ENCODE results near the gene RBM45.
"Not testable (repeated sequence)": the region's sequence is repeated elsewhere in the genome, so short reads cannot be mapped to it uniquely, and the experiment has no call there.

DNA sequence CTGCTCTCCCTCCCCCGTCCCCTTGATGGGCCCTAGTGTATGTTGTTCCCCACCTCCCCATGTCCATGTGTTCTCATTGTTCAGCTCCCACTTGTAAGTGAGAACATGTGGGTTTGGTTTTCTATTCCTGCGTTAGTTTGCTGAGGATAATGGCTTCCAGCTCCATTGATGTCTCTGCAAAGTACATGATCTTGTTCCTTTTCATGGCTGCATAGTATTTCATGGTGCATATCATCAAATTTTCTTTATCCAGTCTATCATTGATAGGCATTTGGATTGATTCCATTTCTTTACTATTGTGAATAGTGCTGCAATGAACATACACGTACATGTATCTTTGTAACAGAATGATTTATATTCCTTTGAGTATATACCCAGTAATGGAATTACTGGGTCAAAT lies 33.0 kb upstream of the RBM45 start:
- TF ChIP-seq, protein P1, sequence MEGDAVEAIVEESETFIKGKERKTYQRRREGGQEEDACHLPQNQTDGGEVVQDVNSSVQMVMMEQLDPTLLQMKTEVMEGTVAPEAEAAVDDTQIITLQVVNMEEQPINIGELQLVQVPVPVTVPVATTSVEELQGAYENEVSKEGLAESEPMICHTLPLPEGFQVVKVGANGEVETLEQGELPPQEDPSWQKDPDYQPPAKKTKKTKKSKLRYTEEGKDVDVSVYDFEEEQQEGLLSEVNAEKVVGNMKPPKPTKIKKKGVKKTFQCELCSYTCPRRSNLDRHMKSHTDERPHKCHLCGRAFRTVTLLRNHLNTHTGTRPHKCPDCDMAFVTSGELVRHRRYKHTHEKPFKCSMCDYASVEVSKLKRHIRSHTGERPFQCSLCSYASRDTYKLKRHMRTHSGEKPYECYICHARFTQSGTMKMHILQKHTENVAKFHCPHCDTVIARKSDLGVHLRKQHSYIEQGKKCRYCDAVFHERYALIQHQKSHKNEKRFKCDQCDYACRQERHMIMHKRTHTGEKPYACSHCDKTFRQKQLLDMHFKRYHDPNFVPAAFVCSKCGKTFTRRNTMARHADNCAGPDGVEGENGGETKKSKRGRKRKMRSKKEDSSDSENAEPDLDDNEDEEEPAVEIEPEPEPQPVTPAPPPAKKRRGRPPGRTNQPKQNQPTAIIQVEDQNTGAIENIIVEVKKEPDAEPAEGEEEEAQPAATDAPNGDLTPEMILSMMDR (IDR thresholded peaks at IDR 0.05; ENCODE audit: poor library complexity, severe bottlenecking), result not testable (repeated sequence)
- not testable (repeated sequence) for TF ChIP-seq RAD21 (conservative IDR thresholded peaks at IDR 0.05); POLR2AphosphoS5 (IDR thresholded peaks at IDR 0.05); TAF1 (IDR thresholded peaks at IDR 0.05; ENCODE audit: low read depth); EZH2 (IDR thresholded peaks at IDR 0.05; ENCODE audit: borderline replicate concordance, insufficient read depth, low read length, poor library complexity, severe bottlenecking)
- TF ChIP-seq, protein P2, sequence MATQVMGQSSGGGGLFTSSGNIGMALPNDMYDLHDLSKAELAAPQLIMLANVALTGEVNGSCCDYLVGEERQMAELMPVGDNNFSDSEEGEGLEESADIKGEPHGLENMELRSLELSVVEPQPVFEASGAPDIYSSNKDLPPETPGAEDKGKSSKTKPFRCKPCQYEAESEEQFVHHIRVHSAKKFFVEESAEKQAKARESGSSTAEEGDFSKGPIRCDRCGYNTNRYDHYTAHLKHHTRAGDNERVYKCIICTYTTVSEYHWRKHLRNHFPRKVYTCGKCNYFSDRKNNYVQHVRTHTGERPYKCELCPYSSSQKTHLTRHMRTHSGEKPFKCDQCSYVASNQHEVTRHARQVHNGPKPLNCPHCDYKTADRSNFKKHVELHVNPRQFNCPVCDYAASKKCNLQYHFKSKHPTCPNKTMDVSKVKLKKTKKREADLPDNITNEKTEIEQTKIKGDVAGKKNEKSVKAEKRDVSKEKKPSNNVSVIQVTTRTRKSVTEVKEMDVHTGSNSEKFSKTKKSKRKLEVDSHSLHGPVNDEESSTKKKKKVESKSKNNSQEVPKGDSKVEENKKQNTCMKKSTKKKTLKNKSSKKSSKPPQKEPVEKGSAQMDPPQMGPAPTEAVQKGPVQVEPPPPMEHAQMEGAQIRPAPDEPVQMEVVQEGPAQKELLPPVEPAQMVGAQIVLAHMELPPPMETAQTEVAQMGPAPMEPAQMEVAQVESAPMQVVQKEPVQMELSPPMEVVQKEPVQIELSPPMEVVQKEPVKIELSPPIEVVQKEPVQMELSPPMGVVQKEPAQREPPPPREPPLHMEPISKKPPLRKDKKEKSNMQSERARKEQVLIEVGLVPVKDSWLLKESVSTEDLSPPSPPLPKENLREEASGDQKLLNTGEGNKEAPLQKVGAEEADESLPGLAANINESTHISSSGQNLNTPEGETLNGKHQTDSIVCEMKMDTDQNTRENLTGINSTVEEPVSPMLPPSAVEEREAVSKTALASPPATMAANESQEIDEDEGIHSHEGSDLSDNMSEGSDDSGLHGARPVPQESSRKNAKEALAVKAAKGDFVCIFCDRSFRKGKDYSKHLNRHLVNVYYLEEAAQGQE (IDR thresholded peaks at IDR 0.05; ENCODE audit: borderline replicate concordance), result not testable (repeated sequence)
